WTC11 (cell line): Measurements from ENCODE around the gene SNAI1. TPM values are rescaled to one million over a fixed set of nuclear protein-coding genes. Genes with fewer than 3 reads are reported as not detected.

ENCODE experiments used
- ATAC-seq: fragments of 200-7000 bp; cut with Tn5 transposase; 2 replicates; pipeline ENCODE4 v1.10.0; 2021; ENCODE audit warnings: mild to moderate bottlenecking, moderate library complexity
- CTCF ChIA-PET: fragments of 300-600 bp; sonication (Branson Sonifier 250); formaldehyde crosslinking; loops from one replicate; lab custom pipeline; 2021; ENCODE audit warnings: antibody characterized with exemption; lab: Charles Lee
- POLR2A ChIA-PET: fragments of 350-600 bp; sonication (Branson Sonifier 250); formaldehyde crosslinking; loops from one replicate; lab custom pipeline; 2021; ENCODE audit warnings: antibody characterized with exemption; lab: Charles Lee
- DNase-seq: peaks from one replicate; pipeline ENCODE4 v3.0.0; 2021; ENCODE audit warnings: low spot score
- H3K27ac Mint-ChIP-seq: 2 replicates; pipeline ENCODE4 v1.8.0; 2021; ENCODE audit warnings: mixed read lengths
- H3K27me3 Mint-ChIP-seq: 2 replicates; pipeline ENCODE4 v1.8.0; 2021; ENCODE audit warnings: low read depth, mild to moderate bottlenecking, moderate library complexity, mixed read lengths
- H3K36me3 Mint-ChIP-seq: 2 replicates; pipeline ENCODE4 v1.8.0; 2021; ENCODE audit warnings: mixed read lengths
- H3K4me1 Mint-ChIP-seq: 2 replicates; pipeline ENCODE4 v1.8.0; 2022; ENCODE audit warnings: mixed read lengths
- H3K4me3 Mint-ChIP-seq: 2 replicates; pipeline ENCODE4 v1.8.0; 2021; ENCODE audit warnings: mild to moderate bottlenecking, moderate library complexity, mixed read lengths
- H3K9me3 Mint-ChIP-seq: 2 replicates; pipeline ENCODE4 v1.8.0; 2021; ENCODE audit warnings: mixed read lengths
- ARID4B ChIP-seq: sonication (generic); formaldehyde crosslinking; IDR thresholded peaks from 2 replicates; pipeline ENCODE4 v1.8.0; 2023; ENCODE audit warnings: missing genetic modification reagents, mild to moderate bottlenecking, borderline replicate concordance
- CREB1 ChIP-seq: sonication (generic); formaldehyde crosslinking; IDR thresholded peaks from 2 replicates; pipeline ENCODE4 v1.8.0; 2023; ENCODE audit warnings: mild to moderate bottlenecking, missing genetic modification reagents
- CREM ChIP-seq: sonication (generic); formaldehyde crosslinking; IDR thresholded peaks from 2 replicates; pipeline ENCODE4 v1.8.1; 2022; ENCODE audit warnings: mild to moderate bottlenecking, missing genetic modification reagents, moderate library complexity
- CTCF ChIP-seq: fragments of 200-600 bp; IDR thresholded peaks from 2 replicates; pipeline ENCODE4 v1.8.0; 2022; ENCODE audit warnings: antibody characterized with exemption
- E2F1 ChIP-seq: sonication (generic); formaldehyde crosslinking; IDR thresholded peaks from 2 replicates; pipeline ENCODE4 v1.8.0; 2022; ENCODE audit warnings: mild to moderate bottlenecking, missing genetic modification reagents
- ELF4 ChIP-seq: sonication (generic); formaldehyde crosslinking; IDR thresholded peaks from 2 replicates; pipeline ENCODE4 v1.8.1; 2022; ENCODE audit warnings: low read depth, mild to moderate bottlenecking, moderate library complexity, missing genetic modification reagents
- FOXP1 ChIP-seq: sonication (generic); formaldehyde crosslinking; IDR thresholded peaks from 2 replicates; pipeline ENCODE4 v1.8.0; 2022; ENCODE audit warnings: missing genetic modification reagents, mild to moderate bottlenecking, moderate library complexity, borderline replicate concordance
- GABPB1 ChIP-seq: sonication (generic); formaldehyde crosslinking; IDR thresholded peaks from 2 replicates; pipeline ENCODE4 v1.8.1; 2023; ENCODE audit warnings: mild to moderate bottlenecking, missing genetic modification reagents
- GTF2I ChIP-seq: fragments of 250-450 bp; sonication (Bioruptor Pico); conservative IDR thresholded peaks from 2 replicates; pipeline ENCODE4 v1.4.0; 2021; ENCODE audit warnings: mild to moderate bottlenecking
- MAX ChIP-seq: sonication (generic); formaldehyde crosslinking; IDR thresholded peaks from 2 replicates; pipeline ENCODE4 v1.8.0; 2022; ENCODE audit warnings: mild to moderate bottlenecking, missing genetic modification reagents
- NFATC4 ChIP-seq: fragments of 250-450 bp; sonication (Bioruptor Pico); IDR thresholded peaks from 2 replicates; pipeline ENCODE4 v1.9.0; 2021; ENCODE audit warnings: mild to moderate bottlenecking
- NR1H2 ChIP-seq: sonication (generic); formaldehyde crosslinking; IDR thresholded peaks from 2 replicates; pipeline ENCODE4 v1.9.0; 2021; ENCODE audit warnings: mild to moderate bottlenecking, moderate library complexity, missing genetic modification reagents
- PRDM15 ChIP-seq: sonication (generic); formaldehyde crosslinking; IDR thresholded peaks from 2 replicates; pipeline ENCODE4 v1.8.0; 2022; ENCODE audit warnings: missing genetic modification reagents
- SMAD3 ChIP-seq: sonication (generic); formaldehyde crosslinking; IDR thresholded peaks from 2 replicates; pipeline ENCODE4 v1.8.0; 2022; ENCODE audit warnings: missing genetic modification reagents, mild to moderate bottlenecking, borderline replicate concordance
- SP1 ChIP-seq: sonication (generic); formaldehyde crosslinking; conservative IDR thresholded peaks from 2 replicates; pipeline ENCODE4 v1.8.1; 2022; ENCODE audit warnings: missing genetic modification reagents
- TEAD1 ChIP-seq: sonication (generic); formaldehyde crosslinking; IDR thresholded peaks from 2 replicates; pipeline ENCODE4 v1.8.0; 2022; ENCODE audit warnings: mild to moderate bottlenecking, missing genetic modification reagents
- USF1 ChIP-seq: sonication (generic); formaldehyde crosslinking; IDR thresholded peaks from 2 replicates; pipeline ENCODE4 v1.8.0; 2022; ENCODE audit warnings: mild to moderate bottlenecking, missing genetic modification reagents
- USF2 ChIP-seq: sonication (generic); formaldehyde crosslinking; IDR thresholded peaks from 2 replicates; pipeline ENCODE4 v1.8.1; 2023; ENCODE audit warnings: mild to moderate bottlenecking, missing genetic modification reagents, moderate library complexity
- ZNF121 ChIP-seq: sonication (generic); formaldehyde crosslinking; IDR thresholded peaks from 2 replicates; pipeline ENCODE4 v1.8.0; 2023; ENCODE audit warnings: missing genetic modification reagents
- ZNF423 ChIP-seq: fragments of 250-450 bp; sonication (Bioruptor Pico); IDR thresholded peaks from 2 replicates; pipeline ENCODE4 v2.1.2; 2022; ENCODE audit warnings: mild to moderate bottlenecking, moderate library complexity
- ZNF425 ChIP-seq: fragments of 250-450 bp; sonication (Bioruptor Pico); conservative IDR thresholded peaks from 2 replicates; pipeline ENCODE4 v1.9.0; 2021; ENCODE audit warnings: mild to moderate bottlenecking
- total RNA-seq: library from RNA; stranded (reverse); gene quantifications from 3 replicates; pipeline ENCODE4 v1.2.3, GENCODE V29; 2021

Gene SNAI1
- total RNA-seq, 1 experiment from 2014 or later = 7.9 TPM

- Mint-ChIP-seq H3K27ac (peak within 1 kb of the TSS; percentile 93), H3K27me3 (no peaks in the 10 kb centered on the region), H3K36me3 (peaks cover 16% of the 10 kb centered on the region), H3K4me1 (peaks cover 30% of the 10 kb centered on the region), H3K9me3 (no peaks in the 10 kb centered on the region), H3K4me3 (peak within 1 kb of the TSS; percentile 97)
- peak; percentile 90 for ATAC-seq
- peak; percentile 88 for DNase-seq
- POLR2A ChIA-PET = interaction anchor here (0.6 to 0.8 kb wide), 2 partner anchors 20 to 28 kb away, joined by 3 to 6 read pairs; no protein-coding TSS in a partner anchor
- CTCF ChIA-PET = interaction anchor here (0.8 to 2.6 kb wide), 12 partner anchors 13 to 395 kb away, joined by 3 to 16 read pairs (median 4); no protein-coding TSS in a partner anchor
- peak; percentile 95 for TF ChIP-seq PRDM15 (CRISPR knock-in tag)
- no peak for TF ChIP-seq TEAD1 (CRISPR knock-in tag)
- no peak for TF ChIP-seq NFATC4 (CRISPR knock-in tag)
- TF ChIP-seq MAX = peak; percentile 12; the same call in 1 of the 2 replicates
- no peak for TF ChIP-seq ZNF121 (CRISPR knock-in tag)
- no peak for TF ChIP-seq SMAD3 (CRISPR knock-in tag)
- 0 out of 2 replicates have a peak, but pooled peaks have one; percentile 37 for TF ChIP-seq ELF4
- TF ChIP-seq CTCF = no peak
- no peak for TF ChIP-seq E2F1 (CRISPR knock-in tag)
- peak; percentile 88 for TF ChIP-seq SP1
- TF ChIP-seq ARID4B = peak; percentile 23; the same call in 1 of the 2 replicates
- TF ChIP-seq USF2 (CRISPR knock-in tag) = no peak
- TF ChIP-seq GABPB1 (CRISPR knock-in tag) = peak; percentile 83
- TF ChIP-seq GTF2I (CRISPR knock-in tag) = no peak
- peak; percentile 56; the same call in 1 of the 2 replicates for TF ChIP-seq CREM (CRISPR knock-in tag)
- no peak for TF ChIP-seq ZNF425 (CRISPR knock-in tag)
- no peak for TF ChIP-seq NR1H2
- TF ChIP-seq USF1 (CRISPR knock-in tag) = no peak; the same call in 1 of the 2 replicates
- TF ChIP-seq ZNF423 (CRISPR knock-in tag) = peak; percentile 48; the same call in 1 of the 2 replicates
- 0 out of 2 replicates have a peak, but pooled peaks have one; percentile 29 for TF ChIP-seq FOXP1 (CRISPR knock-in tag)
- TF ChIP-seq CREB1 = no peak
Observed at GRCh38 chr20:49936153-49937026, 46.4 kb upstream of the SNAI1 start, which contains the start of gene RNF114. Gene RNF114, plus strand, starts transcription at chr20:49936397. Its CDS starts 16 bp downstream, at chr20:49936413.
